ENCODE results near the gene CHST11.

- TF ChIP-seq POLR2A (IDR thresholded peaks at IDR 0.05; ENCODE audit: low read depth, low read length) (no peak), POLR2AphosphoS5 (IDR thresholded peaks at IDR 0.05; ENCODE audit: low read depth, low read length) (no peak), SPI1 (IDR thresholded peaks at IDR 0.05; ENCODE audit: low read depth, low read length) (peak; percentile 45; the same call in 1 of the 2 replicates), PAX5 (IDR thresholded peaks at IDR 0.05; ENCODE audit: insufficient read depth, low read length, severe bottlenecking) (no peak), POU2F2 (IDR thresholded peaks at IDR 0.05; ENCODE audit: low read depth, low read length) (0 out of 2 replicates have a peak, but pooled peaks have one; percentile 52), TAF1 (IDR thresholded peaks at IDR 0.05; ENCODE audit: low read depth, low read length) (no peak)
Measured at GRCh38 chr12:104569346-104570173, 112.8 kb downstream of the CHST11 start.
